ENCODE measurements around the gene IL4.

IL4 gene

DNA sequence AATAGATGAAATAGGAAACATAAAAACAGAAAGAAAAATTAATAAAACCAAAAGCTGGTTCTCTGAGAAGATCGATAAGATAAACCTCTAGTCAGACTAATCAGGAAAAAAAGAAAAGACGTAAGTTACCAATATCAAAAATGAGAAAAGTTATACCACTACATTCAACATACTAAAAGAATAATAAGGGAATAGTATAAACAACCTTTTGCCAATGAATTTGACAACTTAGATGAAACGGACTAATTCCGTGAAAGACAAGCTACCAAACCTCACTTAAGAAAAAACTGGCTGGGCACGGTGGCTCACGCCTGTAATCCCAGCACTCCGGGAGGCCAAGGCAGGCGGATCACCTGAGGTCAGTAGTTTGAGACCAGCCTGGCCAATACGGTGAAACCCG lies 56.1 kb downstream of the IL4 start:
- H3K36me3 ChIP-seq (replicated peaks) = 0 out of 2 replicates have a peak, but pooled peaks cover 4% of the 10 kb centered on the region
- no peaks in the 10 kb centered on the region for H3K4me1 ChIP-seq
- in situ Hi-C loops (cut with MboI; ENCODE audit: low sequenced_read_pairs) = no loop called here
- no peaks in the 10 kb centered on the region for H3K9me3 ChIP-seq
- no peaks in the 10 kb centered on the region for H3K27me3 ChIP-seq (ENCODE audit: low read depth)
- DNase-seq (ENCODE audit: low spot score in 2 of 2) = no peak
- no peak overlapping the region for H3K4me3 ChIP-seq
